Brain microvascular endothelial cell (primary cell): Measurements from ENCODE around the gene SLC24A3.

Source experiments
- DNase-seq: peaks from one replicate; pipeline ENCODE4 v3.0.0-alpha.2; 2020
- H3K27ac ChIP-seq: fragments of 250-450 bp; sonication (Bioruptor Pico); 2 replicates; pipeline ENCODE4 v1.5.1; 2020; ENCODE audit warnings: mild to moderate bottlenecking, moderate library complexity
- H3K27me3 ChIP-seq: fragments of 250-450 bp; sonication (Bioruptor Pico); replicated peaks from 2 replicates; pipeline ENCODE4 v1.5.1; 2020; ENCODE audit warnings: mild to moderate bottlenecking
- H3K36me3 ChIP-seq: fragments of 250-450 bp; sonication (Bioruptor Pico); replicated peaks from 2 replicates; pipeline ENCODE4 v1.5.1; 2020; ENCODE audit warnings: mild to moderate bottlenecking
- H3K4me3 ChIP-seq: 2 replicates; pipeline ENCODE4 v1.5.1; 2011; ENCODE audit warnings: low read depth, mild to moderate bottlenecking, control low read depth, low read length, moderate library complexity
- in situ Hi-C: cut with HindIII; loops from 2 replicates; pipeline ENCODE4 v1.10.0; 2017; ENCODE audit warnings: low sequenced_read_pairs, low pct_ligation_motif_present
- TF ChIP-seq, protein P1 (sequence below): IDR thresholded peaks from 2 replicates; pipeline ENCODE4 v1.5.1; 2011; ENCODE audit warnings: low read depth, mild to moderate bottlenecking, moderate library complexity, low read length, control low read depth, inconsistent platforms; ENCODE audit errors: missing control alignments

The SLC24A3 gene

DNA sequence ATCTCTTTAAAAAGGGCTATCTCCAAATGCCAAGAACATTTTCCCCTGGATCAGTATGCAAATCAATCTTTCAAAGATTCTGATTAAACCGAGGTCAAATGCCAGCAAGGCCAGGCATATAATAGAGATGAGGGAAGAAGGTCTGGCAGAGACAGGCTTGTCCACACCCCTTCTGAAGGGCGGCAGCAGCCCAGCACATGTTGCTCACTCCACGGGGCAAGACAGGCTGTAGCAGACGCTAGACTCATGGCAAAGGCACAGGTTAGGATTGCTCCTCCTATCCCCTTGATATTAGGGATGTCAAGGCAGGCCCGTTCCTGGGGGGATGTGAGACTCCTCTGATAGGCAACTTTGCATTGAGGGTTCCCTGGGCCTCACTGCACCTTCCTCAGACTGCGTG is 440.9 kb downstream of the SLC24A3 start:
- in situ Hi-C loops, result no loop called here
- DNase-seq, result no peak
- Histone ChIP-seq H3K36me3 (no peaks in the 10 kb centered on the region), H3K27ac (no peak overlapping the region), H3K27me3 (no peaks in the 10 kb centered on the region), H3K4me3 (no peak overlapping the region)
- TF ChIP-seq, protein P1, sequence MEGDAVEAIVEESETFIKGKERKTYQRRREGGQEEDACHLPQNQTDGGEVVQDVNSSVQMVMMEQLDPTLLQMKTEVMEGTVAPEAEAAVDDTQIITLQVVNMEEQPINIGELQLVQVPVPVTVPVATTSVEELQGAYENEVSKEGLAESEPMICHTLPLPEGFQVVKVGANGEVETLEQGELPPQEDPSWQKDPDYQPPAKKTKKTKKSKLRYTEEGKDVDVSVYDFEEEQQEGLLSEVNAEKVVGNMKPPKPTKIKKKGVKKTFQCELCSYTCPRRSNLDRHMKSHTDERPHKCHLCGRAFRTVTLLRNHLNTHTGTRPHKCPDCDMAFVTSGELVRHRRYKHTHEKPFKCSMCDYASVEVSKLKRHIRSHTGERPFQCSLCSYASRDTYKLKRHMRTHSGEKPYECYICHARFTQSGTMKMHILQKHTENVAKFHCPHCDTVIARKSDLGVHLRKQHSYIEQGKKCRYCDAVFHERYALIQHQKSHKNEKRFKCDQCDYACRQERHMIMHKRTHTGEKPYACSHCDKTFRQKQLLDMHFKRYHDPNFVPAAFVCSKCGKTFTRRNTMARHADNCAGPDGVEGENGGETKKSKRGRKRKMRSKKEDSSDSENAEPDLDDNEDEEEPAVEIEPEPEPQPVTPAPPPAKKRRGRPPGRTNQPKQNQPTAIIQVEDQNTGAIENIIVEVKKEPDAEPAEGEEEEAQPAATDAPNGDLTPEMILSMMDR, result no peak

DNA sequence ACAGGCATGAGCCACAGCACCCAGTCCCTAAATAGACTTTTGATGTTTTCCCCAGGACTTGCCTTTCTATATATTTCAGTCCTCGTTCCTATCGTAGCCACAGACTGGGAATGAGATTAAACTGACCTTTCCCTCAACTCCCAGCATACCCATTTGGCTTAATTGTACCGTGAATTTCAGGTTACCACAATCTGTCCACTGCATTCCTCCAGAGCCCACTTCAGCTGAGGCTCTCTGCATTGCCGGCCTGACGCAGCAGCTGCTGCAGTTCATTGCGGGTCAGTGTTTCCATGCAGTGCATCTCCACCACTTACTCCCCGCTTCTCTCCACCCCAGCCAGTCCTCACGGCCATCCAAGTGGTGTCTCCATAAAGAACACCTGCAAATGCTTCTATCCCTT is 442.5 kb downstream of the SLC24A3 start:
- TF ChIP-seq, protein P1, result no peak
- no peak for DNase-seq
- in situ Hi-C loops, result no loop called here

DNA sequence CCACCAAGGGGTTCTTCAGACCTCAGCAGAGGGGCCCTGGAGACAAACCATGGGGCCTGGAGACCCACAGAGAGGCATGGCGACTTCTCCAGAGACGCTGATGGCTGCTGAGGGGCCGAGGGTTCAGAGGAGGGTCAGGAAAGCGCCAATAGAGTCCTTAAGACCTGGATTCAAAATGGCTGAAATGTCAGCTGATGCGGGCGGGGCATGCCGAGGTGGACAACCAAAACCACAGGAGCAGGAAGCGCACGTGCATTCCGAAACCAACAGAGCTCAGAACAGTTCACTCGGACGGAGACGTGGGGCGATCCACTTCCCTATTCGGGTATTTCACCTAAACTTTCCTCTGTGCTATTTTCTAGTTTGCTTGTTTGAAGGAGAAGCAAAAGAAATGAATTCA is 445.7 kb downstream of the SLC24A3 start:
- no peak for DNase-seq
- H3K27me3 ChIP-seq, result no peaks in the 10 kb centered on the region
- H3K27ac ChIP-seq, result no peak overlapping the region
- in situ Hi-C loops, result no loop called here
- H3K36me3 ChIP-seq, result no peaks in the 10 kb centered on the region
- TF ChIP-seq, protein P1, result no peak
- H3K4me3 ChIP-seq, result no peak overlapping the region

More for the DNA sequence above, 442.5 kb downstream of the SLC24A3 start:
- no peak overlapping the region for H3K27ac ChIP-seq
- H3K36me3 ChIP-seq, result no peaks in the 10 kb centered on the region
- no peaks in the 10 kb centered on the region for H3K27me3 ChIP-seq
- no peak overlapping the region for H3K4me3 ChIP-seq

DNA sequence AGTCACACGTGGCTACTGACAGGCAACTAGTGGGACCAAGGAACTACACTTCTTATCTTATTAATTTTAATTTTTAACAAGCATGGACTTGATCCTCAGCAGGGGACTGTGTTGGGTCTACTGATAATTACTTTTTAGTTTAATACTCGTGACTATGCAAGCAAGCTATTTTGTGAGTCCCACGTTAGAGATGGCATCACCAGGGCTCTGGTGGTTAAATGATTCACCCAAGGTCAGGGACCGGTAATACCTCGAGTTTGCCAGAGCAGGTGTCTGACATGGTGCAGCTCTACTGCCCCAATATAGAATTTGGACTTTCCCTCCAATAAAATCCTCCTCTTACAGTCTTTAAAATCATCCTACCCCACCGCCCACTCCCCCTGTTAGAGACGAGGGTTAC is 447.0 kb downstream of the SLC24A3 start:
- Histone ChIP-seq H3K36me3 (no peaks in the 10 kb centered on the region), H3K27ac (no peak overlapping the region), H3K4me3 (no peak overlapping the region), H3K27me3 (no peaks in the 10 kb centered on the region)
- no peak for DNase-seq
- TF ChIP-seq, protein P1, result no peak
- in situ Hi-C loops, result no loop called here

DNA sequence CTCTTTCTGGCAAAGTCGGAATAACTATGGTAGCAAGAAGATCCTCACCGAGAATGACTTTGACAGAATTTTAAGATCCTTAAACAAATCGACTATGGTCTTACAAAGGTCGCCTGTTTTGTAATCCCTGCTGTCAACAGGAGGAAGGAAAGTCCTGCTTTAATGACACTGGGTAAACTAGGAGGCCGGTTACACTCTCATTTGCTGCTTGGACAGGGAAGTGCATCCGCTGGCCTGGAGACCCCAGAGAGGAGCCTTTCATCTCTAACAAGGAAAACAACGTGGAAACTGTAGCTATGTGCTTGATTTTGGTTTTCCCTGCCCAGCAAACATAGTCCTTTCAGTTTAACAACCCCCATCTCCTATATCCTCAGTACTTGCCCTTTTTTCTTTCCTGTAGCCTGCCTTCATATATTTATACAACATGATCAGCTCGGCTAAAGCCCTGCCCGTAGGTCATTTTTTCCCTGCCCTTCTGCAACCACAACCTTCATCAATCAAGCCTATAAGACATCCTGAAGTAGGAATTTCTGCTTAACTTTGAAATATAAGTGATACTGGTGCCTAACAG is 448.5 kb downstream of the SLC24A3 start:
- Histone ChIP-seq H3K4me3 (no peak overlapping the region), H3K36me3 (no peaks in the 10 kb centered on the region), H3K27ac (no peak overlapping the region), H3K27me3 (no peaks in the 10 kb centered on the region)
- in situ Hi-C loops, result no loop called here
- DNase-seq, result no peak
- TF ChIP-seq, protein P1, result no peak
